Measurements from ENCODE around the gene HECW1. TPM values are rescaled to one million over a fixed set of nuclear protein-coding genes. Genes with fewer than 3 reads are reported as not detected.

Gene HECW1
- polyA plus RNA-seq, 10 donors = 0.03 to 2.1 (median 0.19) TPM

- no peak for DNase-seq
Measured at GRCh38 chr7:43363035-43363791, 250.8 kb downstream of the HECW1 start.

GRCh38 chr7:43364391-43364790 lies 251.9 kb downstream of the HECW1 start:
- DNase-seq = no peak

GRCh38 chr7:43372676-43373355 lies 260.4 kb downstream of the HECW1 start:
- no peak for DNase-seq

- DNase-seq = no peak
Measured at GRCh38 chr7:43377196-43377960, 264.9 kb downstream of the HECW1 start.

- DNase-seq = no peak
Measured at GRCh38 chr7:43379210-43379609, 266.8 kb downstream of the HECW1 start.

GRCh38 chr7:43384616-43385308 lies 272.3 kb downstream of the HECW1 start:
- peak in 2 of 3 donors; percentile 16 to 31 for DNase-seq

- DNase-seq = no peak
Measured at GRCh38 chr7:43385309-43385680, 272.8 kb downstream of the HECW1 start.

- no peak for DNase-seq
Measured at GRCh38 chr7:43385856-43386255, 273.4 kb downstream of the HECW1 start.

- no peak for DNase-seq
Measured at GRCh38 chr7:43387932-43388331, 275.5 kb downstream of the HECW1 start.

GRCh38 chr7:43390576-43390975 lies 278.1 kb downstream of the HECW1 start:
- no peak for DNase-seq

GRCh38 chr7:43391518-43391917 lies 279.1 kb downstream of the HECW1 start:
- no peak for DNase-seq

GRCh38 chr7:43392638-43393330 lies 280.3 kb downstream of the HECW1 start:
- no peak for DNase-seq

GRCh38 chr7:43394441-43395130 lies 282.1 kb downstream of the HECW1 start:
- DNase-seq = no peak

- no peak for DNase-seq
Measured at GRCh38 chr7:43395351-43395750, 282.9 kb downstream of the HECW1 start.

- DNase-seq = no peak
Measured at GRCh38 chr7:43396187-43396740, 283.8 kb downstream of the HECW1 start.

- DNase-seq = no peak
Measured at GRCh38 chr7:43398831-43399230, 286.4 kb downstream of the HECW1 start.

- no peak for DNase-seq
Measured at GRCh38 chr7:43405948-43406347, 293.5 kb downstream of the HECW1 start.

GRCh38 chr7:43406961-43407360 lies 294.5 kb downstream of the HECW1 start:
- DNase-seq = no peak

GRCh38 chr7:43408981-43409380 lies 296.5 kb downstream of the HECW1 start:
- no peak for DNase-seq

GRCh38 chr7:43417455-43417854 lies 305.0 kb downstream of the HECW1 start:
- no peak for DNase-seq

GRCh38 chr7:43430411-43430810 lies 318.0 kb downstream of the HECW1 start:
- DNase-seq = no peak

Measured in muscle of back (tissue), 11 donors.